HG02588 (cell line): ENCODE data around the gene MACROD1.
A peak's percentile ranks its signal among the peaks of the same experiment; 100 is the strongest.

ENCODE experiments used
- ATAC-seq: cut with Tn5 transposase; IDR thresholded peaks from one replicate; pipeline ENCODE4 v1.9.1; 2021; ENCODE audit warnings: mild to moderate bottlenecking, moderate library complexity; ENCODE audit not compliant: unreplicated experiment

The MACROD1 gene, protein sequence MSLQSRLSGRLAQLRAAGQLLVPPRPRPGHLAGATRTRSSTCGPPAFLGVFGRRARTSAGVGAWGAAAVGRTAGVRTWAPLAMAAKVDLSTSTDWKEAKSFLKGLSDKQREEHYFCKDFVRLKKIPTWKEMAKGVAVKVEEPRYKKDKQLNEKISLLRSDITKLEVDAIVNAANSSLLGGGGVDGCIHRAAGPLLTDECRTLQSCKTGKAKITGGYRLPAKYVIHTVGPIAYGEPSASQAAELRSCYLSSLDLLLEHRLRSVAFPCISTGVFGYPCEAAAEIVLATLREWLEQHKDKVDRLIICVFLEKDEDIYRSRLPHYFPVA

DNA sequence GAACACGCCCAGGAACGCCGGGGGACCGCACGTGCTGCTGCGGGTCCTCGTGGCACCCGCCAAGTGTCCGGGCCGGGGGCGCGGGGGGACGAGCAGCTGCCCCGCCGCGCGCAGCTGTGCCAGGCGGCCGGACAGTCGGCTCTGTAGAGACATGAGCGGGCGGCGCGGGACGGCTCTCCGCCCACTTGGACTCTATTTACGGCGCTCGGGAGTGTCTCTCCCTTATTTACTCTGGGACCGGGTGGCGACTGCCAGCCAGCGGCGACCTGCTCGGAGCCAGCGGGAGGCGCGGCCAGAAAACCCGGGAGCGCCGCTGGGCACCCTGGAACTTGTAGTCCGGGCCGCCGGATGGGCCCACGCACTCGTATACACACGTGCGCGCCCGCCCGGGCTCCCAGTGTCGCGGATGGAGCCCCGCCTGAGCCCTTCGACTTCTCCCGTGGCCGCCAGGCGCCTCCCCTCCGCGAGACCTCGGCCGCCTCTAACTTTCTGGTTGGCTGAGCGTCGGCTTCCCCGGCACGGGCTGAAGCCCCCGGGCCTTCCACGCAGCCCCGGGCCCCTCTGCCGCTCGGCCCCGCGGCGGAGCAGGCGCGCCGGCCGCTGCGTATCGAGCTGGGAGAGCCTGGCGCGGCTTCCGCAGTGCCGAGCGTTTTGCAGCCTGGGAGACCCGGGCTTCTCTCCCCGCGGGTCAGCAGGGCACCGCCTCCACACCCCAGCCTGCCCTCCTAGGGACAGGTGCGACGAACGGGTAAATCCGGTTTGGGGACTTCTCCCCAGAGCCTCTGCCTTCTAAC lies at the start of gene MACROD1:
Gene MACROD1, minus strand, starts transcription at position 272 of the 794 bp plus-strand sequence. Its CDS starts 119 bp downstream, at position 153.
- peak; percentile 81 for ATAC-seq

DNA sequence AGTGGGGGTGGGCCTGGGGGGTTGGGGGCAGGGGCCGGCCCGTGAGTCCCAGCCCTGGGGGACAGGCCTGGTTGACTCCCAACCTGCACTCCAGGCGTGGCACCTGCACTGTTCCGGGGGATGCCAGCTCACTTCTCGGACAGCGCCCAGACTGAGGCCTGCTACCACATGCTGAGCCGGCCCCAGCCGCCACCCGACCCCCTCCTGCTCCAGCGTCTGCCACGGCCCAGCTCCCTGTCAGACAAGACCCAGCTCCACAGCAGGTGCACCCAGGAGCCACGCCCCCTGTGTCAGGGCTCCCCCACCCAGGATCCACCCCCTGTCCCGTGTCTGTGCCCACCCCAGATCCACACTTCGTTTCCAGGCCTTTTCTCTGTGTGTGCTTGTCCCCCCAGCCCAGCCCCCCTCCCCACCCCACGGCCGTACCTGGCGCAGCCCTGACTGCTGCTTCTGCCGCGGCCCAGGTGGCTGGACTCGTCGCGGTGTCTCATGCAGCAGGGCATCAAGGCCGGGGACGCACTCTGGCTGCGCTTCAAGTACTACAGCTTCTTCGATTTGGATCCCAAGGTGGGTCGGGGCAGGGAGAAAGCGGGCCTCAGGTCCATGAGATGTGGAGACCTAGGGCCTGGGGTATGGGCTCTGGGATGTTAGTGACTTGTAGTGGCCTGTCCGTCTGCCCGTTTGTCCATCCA lies 45.4 kb upstream of the MACROD1 start:
- ATAC-seq = no peak

- ATAC-seq = no peak
These were observed 44.5 kb upstream of the MACROD1 start for GRCh38 chr11:64210301-64211020.

DNA sequence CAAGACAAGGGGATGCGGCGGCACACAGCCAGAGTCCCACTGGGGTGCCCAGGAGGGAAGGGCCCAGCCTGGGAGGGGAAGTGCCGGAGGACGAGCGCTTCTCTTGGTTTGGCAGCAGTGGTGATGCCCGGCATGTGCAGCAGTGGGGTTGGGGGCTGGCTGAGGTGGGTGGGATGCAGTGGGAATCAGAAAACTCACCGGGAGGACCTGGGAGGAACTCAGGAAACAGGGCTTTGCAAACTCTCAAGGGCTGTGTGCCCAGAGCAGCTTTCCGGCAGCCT lies 43.6 kb upstream of the MACROD1 start:
- no peak for ATAC-seq

GRCh38 chr11:64208796-64209562 lies 43.1 kb upstream of the MACROD1 start:
- no peak for ATAC-seq

- ATAC-seq = no peak
These were observed 42.3 kb upstream of the MACROD1 start for GRCh38 chr11:64208086-64208795.

GRCh38 chr11:64207256-64208085 lies 41.6 kb upstream of the MACROD1 start:
- ATAC-seq = peak; percentile 39

GRCh38 chr11:64206457-64207255 lies 40.7 kb upstream of the MACROD1 start, which contains the start of gene FERMT3:
TSS of gene FERMT3 (plus strand) at chr11:64206721. CDS start at chr11:64207365, 644 bp downstream.
- ATAC-seq = peak; percentile 33

GRCh38 chr11:64204464-64204989 lies 38.6 kb upstream of the MACROD1 start:
- no peak for ATAC-seq

DNA sequence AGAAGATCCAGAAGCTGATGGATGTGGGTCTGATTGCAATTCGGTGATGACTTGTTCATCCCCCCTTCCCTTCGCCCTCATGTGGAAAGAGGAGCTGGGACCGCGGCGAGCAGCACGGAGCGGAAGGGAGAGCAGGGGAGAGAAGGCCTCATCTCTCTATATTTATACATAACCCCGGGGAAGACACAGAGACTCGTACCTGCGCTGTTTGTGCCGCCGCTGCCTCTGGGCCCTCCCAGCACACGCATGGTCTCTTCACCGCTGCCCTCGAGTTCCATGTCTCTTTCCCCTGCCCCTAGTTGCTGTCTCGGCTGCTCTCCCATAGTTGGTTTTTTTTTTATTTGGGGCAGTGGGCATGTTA lies 38.1 kb upstream of the MACROD1 start:
- no peak for ATAC-seq

DNA sequence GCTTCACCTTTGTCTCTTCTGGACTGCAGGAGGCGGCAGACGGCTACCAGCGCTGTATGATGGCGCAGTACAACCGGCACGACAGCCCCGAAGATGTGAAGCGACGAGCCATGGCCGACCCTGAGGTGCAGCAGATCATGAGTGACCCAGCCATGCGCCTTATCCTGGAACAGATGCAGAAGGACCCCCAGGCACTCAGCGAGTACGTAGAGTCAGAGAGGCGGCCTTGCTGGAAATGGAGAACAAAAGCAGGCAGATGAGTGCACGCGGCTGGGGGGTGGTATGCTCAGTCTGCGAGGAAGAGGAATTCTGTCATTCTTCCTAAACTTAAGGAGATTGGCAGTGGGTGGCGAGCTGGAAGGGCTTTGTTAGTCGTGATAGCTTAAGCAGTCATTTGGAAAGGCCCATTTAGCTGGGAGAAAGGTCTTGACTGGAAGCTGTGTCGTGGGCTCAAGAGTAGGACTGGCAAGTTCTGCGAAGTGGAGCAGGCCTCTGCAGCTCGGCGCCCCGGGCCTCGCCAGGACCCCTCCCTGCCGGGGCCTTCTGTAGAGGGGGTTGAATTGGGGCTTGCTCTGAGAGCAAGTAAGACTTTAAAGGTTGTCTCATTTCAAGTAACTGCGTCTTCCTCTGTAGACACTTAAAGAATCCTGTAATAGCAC lies 37.6 kb upstream of the MACROD1 start:
- ATAC-seq = no peak

DNA sequence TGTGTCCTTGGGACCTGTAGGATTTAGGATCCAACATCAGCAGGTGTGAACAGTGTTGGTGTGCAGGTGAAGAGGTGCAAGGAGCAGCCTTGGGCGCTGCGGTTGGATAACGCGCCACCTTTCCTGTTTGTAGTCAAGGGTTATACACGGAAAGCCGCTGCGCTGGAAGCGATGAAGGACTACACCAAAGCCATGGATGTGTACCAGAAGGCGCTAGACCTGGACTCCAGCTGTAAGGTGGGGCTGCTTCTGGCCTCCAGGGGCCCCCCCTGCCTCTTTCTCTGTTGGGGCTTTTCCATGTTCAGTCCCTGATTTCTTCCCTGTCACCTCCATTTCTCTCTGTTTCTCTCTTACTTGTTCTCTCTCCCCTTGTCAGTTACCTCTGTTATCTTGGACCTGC lies 37.1 kb upstream of the MACROD1 start:
- ATAC-seq = no peak

- no peak for ATAC-seq
These were observed 35.6 kb upstream of the MACROD1 start for GRCh38 chr11:64201543-64201942.

GRCh38 chr11:64198511-64198910 lies 32.6 kb upstream of the MACROD1 start:
- no peak for ATAC-seq

GRCh38 chr11:64196626-64197025 lies 30.7 kb upstream of the MACROD1 start:
- ATAC-seq = no peak

- no peak for ATAC-seq
These were observed 26.5 kb upstream of the MACROD1 start for GRCh38 chr11:64192434-64192833.

DNA sequence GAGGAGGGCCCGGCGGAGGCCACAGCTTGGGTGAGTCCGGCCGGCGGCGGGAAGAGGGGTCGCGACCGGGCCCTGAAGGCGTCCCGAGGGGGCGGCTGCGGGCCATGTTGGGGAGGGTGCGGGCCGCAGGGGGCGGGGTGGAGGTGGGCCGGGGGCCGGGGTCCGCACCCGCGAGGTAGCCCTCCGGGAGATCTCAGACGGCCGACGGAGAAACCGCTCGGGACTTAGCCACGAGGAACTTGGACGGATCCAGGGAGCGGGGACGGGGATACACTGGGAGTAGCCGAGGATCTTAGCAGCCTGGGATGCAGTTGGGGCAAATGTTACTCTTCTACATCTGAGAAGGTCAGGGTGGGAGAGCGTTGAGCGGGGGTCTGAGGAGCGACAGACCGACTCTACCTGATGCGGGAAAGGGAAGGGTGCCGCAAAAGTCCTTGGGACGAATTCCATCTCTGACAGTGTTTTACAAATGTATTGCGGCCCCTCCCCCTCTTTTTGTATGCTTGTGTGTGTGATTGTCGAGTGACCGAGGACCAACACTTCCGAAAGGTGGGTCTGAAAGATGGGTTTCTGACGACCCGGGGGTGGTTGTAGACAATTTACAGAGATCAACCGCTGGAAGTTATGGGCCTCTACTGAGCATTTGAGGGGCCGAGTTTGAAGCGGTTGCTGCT lies 20.7 kb upstream of the MACROD1 start:
- ATAC-seq = peak; percentile 2
